Sigmoid colon (tissue), 3 donors: ENCODE data around the gene ZNF653.

Experiments used
- POLR2A ChIP-seq, 2 donors: fragments of 450-650 bp; IDR thresholded peaks; one replicate each; pipeline ENCODE4 v1.6.1; 2016; ENCODE audit warnings: antibody characterized with exemption in 2 of 2, mild to moderate bottlenecking in 2 of 2, moderate library complexity in 2 of 2
- TF ChIP-seq, protein P1 (sequence below), 4 experiments: fragments of 450-650 bp in 3 of 4; fragments of 200-600 bp in 1 of 4; IDR thresholded peaks; one replicate each; pipeline ENCODE4 v1.5.1; 2016 to 2019; ENCODE audit warnings: antibody characterized with exemption in 4 of 4, mild to moderate bottlenecking in 3 of 4, moderate library complexity in 2 of 4

DNA sequence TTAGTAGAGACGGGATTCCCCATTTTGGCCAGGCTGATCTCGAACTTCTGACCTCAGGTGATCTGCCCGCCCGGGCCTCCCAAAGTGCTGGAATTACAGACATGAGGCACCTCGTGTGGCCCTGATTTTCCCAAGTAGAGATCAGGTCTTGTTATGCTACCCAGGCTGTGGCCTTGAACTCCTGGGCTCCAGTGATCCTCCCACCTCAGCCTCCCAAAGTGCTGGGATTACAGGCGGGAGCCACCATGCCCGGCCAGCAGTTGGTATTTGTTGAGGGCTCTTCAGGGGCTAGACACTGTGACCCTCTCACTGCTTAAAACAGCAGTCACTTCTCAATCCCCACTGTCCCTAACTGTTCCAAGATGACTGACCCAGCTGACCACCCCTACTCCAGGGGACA, 16.3 kb downstream of the ZNF653 start:
- no peak for TF ChIP-seq POLR2A (IDR thresholded peaks at IDR 0.05)
- TF ChIP-seq, protein P1, sequence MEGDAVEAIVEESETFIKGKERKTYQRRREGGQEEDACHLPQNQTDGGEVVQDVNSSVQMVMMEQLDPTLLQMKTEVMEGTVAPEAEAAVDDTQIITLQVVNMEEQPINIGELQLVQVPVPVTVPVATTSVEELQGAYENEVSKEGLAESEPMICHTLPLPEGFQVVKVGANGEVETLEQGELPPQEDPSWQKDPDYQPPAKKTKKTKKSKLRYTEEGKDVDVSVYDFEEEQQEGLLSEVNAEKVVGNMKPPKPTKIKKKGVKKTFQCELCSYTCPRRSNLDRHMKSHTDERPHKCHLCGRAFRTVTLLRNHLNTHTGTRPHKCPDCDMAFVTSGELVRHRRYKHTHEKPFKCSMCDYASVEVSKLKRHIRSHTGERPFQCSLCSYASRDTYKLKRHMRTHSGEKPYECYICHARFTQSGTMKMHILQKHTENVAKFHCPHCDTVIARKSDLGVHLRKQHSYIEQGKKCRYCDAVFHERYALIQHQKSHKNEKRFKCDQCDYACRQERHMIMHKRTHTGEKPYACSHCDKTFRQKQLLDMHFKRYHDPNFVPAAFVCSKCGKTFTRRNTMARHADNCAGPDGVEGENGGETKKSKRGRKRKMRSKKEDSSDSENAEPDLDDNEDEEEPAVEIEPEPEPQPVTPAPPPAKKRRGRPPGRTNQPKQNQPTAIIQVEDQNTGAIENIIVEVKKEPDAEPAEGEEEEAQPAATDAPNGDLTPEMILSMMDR (IDR thresholded peaks at IDR 0.05) = no peak
